ENCODE results near the gene GNAT1.

Gene GNAT1

GRCh38 chr3:50163572-50164455 is 27.6 kb upstream of the GNAT1 start:
- DNase-seq (ENCODE audit: low spot score) = no peak

DNA sequence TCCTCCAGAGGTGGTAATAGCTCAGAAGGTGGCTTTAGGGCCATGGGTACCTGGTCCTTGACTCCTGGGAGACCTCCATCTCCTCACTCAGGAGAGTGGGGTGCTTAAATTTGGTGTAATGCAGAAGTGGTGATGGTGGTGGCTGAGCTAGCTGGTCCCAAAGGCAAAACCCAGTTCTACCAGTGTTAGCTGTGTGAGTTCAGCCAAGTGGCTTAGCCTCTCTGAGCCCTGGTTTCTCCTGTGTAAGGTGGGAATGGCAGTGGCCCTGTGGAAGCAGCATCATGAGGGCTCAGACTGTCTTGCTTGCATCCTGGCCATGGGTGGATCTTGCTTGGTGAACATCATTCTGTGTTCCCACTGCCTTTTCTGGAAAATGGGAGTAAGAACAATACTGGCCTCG is 26.9 kb upstream of the GNAT1 start:
- DNase-seq (ENCODE audit: low spot score) = no peak

DNA sequence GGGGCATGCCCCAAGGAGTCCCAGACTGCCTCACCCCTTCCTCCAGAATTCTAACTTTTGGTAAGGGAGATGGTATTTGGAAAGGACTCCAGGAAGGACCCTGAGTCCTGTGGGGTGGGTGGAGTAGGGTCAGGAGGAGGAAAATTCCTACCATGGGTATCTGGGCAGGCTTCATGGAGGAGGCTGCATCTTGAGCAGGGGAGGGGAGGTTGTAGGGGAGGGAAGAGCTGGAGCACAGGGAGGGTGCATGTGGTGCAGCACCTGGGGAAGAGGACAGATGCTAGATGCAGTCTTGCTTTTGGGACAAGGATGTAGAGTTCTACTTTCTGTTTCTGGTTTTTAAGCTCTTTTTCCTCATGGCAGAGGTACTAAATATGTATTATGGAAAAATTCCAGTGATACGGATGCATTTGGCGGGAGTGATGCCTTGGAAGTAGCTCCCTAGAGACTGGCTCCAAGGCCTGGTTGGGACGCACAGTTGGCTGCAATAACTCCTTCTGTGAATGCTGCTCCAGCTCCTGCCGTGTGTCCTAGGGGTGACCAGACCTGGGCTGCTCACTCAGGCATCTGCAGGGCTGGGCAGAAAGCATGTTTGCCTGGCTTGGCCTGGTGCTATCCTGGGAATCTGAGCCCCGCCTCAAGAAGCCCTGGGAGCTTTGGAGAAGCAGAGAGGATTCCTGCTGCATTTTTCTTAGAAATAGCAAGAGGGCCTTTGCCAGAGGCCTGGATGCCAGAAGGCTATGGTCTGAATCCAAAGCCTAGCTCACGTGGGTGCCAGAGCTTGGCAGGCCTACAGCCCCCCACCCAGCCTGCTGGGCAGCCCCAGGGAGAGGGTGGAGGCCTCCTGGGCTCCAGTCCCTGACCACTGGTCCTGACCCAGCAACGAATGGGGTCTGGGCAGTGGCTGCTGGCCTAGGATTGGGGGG is 26.2 kb upstream of the GNAT1 start:
- no peak for DNase-seq (ENCODE audit: low spot score)

DNA sequence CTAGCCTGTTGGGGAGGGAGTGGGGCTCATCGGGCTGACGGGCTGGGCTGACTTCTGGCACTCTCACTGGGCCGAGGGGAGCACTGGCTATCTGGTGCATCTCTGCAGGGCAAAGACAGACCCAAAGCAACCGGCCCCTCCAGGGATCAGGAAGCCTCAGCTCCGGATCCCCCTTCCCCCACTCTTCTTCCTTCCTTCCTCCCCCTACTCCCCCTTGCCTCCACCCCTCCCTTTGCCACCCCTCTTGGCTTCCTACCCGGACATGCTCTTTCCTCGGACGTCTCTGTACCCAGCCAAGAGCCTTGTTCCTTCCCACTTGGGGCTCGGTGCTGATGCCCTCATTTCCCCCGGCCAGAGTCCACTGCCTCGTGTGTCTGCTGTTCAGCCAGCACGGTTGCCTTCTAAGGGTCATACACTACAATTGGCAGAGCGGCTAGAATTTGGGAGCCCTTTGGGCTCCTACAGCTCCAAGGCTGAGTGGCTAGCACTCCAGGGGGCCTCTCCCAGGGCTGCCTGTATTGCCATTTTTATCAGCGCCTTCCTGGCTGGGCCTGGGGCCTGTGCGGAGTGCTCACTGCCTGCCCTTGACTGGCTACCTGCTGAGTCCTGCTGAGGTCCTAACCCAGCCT is 25.4 kb upstream of the GNAT1 start:
- no peak for DNase-seq (ENCODE audit: low spot score)

DNA sequence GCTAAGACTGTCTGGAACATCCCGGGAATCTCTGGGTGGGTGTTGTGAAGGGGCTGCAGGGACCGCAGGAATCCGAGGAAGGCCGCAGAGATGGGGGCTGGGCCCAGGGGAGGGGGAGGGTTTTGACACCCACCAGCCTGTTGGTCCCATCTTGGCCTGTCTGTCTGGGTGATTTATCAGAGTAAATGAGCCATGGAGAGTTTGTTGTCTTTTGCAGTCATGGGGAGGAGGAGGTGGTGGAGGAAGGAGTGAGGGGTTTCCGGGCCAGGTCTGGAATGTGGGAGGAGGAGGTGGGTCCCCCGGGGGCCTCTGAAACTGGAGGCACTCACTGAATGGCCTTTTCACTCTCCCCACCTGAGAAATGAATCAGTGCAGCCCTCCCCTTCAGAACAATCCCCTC is 24.8 kb upstream of the GNAT1 start:
- no peak for DNase-seq (ENCODE audit: low spot score)

DNA sequence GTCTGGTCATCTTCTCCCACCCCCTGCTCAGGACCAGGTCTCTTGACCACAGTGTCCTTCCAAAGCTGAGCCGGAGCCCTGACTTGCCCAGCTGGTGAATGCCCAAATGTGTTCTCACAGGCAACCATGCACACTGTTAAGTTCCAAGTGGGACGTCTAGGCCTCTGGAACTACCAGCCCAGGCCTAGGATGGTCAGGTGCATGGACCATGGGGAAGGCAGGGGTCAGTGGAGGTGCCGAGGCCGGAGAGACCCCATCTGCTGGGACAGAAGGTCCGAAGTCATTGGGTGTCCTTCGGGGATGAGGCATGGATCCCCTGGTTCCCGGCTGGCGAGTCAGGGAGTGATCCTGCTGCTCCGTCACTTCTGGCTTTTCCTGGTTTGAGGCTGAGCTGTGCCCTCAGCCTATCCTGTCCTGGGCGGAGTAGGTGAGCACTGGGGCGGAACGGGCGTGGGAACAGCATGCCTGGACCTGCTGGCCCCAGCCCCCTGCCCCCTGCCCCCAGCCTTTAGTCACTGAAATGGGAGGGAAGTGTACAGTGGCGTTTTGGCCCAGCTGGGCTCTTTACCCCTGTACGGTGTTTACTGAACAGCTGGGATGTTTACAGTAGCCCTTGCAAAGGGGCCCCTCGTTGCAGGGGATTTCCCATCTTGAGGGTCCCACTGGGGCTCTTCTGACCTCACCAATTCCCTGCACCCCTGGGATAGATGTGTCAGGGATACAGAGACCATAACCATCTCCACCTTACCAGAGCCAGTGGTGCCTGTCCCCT is 24.2 kb upstream of the GNAT1 start:
- no peak for DNase-seq (ENCODE audit: low spot score)

GRCh38 chr3:50167841-50168209 is 23.6 kb upstream of the GNAT1 start:
- DNase-seq (ENCODE audit: low spot score) = no peak

DNA sequence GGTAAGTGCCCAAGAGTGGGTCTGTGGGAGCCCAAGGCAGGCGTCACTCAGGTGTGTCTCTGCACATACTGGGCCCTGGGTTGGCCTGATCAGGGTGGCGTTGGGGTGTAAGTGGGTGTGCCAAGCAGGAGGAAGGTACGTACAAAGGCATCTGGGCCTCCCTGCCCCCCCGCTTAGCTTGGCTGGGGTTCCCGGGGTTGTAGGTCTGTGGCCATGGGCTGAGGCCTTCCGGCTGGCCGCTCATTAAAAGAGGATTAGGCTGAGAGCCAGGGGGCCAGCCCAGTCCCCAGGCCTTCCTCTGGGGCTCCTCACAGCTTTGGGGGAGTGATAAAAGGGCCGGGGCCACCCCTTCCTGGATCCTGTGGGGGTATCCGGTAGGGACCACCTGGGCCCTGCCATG is 23.0 kb upstream of the GNAT1 start:
- no peak for DNase-seq (ENCODE audit: low spot score)

GRCh38 chr3:50168791-50169190 is 22.6 kb upstream of the GNAT1 start:
- DNase-seq (ENCODE audit: low spot score) = no peak

DNA sequence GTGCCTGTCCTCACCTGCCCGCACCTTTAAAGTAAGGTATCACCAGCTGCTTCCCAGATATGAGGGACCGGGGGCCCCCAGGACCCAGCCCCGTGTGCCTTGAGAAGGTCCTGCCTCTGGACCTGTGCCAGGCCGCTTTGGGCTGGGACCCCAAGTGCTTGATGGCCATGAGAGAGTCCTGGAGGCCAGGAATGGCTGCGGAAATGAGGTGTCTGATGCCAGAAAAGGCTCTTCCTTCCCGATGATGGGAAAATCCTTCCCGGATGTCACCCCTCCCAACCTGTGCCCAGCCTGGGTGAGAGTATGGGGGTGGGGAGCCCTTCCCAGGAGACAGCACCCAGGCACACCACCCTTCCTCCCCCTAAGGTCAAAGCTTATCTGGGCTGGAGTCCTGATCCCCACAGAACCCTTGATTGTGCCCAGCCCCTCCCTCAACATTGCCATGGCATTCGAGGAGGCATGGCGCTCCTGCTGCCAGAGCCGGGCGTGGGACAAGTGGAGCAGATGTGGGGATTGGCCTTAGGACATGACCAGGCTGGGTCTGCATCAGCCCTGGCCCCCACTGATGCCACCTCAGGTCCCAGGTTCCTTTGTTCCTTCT is 22.1 kb upstream of the GNAT1 start:
- no peak for DNase-seq (ENCODE audit: low spot score)

GRCh38 chr3:50169858-50170257 is 21.6 kb upstream of the GNAT1 start:
- DNase-seq (ENCODE audit: low spot score) = no peak

- DNase-seq (ENCODE audit: low spot score) = no peak
Measured at GRCh38 chr3:50170689-50171088, 20.7 kb upstream of the GNAT1 start.

DNA sequence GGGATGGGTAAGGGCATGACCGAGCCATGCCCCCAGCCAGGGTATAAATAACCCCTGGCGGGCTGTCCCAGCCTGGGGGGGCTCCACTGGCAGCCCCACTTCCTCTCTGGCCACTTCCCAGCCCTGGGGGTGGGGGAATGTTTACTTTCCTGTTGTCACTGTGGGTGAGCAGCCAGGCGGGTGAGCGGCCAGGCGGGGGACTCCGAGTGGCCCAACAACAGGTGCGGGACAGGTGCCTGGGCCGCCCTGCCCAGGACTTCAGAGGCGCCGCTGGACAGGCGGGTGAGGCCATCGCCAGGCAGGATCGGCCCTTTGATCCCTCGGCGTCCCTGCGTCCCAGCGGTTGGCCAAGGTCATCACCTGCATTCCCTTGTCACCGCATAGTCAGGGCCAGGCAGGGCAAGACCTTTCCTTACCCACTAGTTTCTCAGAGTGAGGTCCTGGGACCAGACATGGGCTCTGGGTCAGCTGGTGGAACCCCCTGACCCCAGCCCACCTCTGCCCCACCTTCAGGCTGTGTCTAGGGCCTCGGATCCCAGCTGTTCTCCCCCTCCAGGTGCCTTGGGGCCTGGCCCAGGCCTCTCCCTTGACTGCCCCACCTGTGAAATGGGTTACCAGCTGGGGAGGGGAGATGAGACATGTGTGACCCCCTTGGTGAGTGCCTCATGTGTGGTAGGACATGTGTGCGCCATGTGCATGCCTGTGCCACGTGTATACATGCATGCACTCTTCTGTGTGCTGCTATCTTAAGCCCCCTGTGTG is 19.7 kb upstream of the GNAT1 start:
- DNase-seq (ENCODE audit: low spot score) = no peak

- no peak for DNase-seq (ENCODE audit: low spot score)
Measured at GRCh38 chr3:50172626-50173220, 18.7 kb upstream of the GNAT1 start.

DNA sequence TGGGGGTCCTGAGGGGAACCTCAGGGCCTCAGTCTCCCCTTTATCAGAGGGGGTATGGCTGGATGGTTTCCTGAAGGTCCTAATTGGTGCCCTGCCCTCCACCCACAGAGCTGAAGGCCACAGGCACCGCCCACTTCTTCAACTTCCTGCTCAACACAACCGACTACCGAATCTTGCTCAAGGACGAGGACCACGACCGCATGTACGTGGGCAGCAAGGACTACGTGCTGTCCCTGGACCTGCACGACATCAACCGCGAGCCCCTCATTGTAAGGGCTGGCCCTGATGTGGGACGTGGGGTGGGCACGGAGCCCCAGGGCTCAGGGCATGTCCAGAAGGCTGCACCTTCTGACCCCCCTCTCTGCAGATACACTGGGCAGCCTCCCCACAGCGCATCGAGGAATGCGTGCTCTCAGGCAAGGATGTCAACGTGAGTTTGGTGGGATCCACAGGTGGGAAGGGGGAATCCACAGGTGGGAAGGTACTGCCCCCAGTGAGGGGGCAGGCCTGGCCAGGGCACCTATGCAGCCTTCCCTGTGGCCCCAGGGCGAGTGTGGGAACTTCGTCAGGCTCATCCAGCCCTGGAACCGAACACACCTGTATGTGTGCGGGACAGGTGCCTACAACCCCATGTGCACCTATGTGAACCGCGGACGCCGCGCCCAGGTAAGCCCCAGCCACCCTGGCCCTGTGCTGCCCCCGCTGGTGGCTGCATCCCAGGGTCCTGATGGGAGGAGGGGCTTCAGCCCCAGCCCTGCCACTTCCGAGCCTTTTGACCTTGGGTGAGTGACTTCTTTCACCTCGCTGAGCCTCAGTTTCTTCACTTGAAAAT is 17.5 kb upstream of the GNAT1 start:
- no peak for DNase-seq (ENCODE audit: low spot score)

DNA sequence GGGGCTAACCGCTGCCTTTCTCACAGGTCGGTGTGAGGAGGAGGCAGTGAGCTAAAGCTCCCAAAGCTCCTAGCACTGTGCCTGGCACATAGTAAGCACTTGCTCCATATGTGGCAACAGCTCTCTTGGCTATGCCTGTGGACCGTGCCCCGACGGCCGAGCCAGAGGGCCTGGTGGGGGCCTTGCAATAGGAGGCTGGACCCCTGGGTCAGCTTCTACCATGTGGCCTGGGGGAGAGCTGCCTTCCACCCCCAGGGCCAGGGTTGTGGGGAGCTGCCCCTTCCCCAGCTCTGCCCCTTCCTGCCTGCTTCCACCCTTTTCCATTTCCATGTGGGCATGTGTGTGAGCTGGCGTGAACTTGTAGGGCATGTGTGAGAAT is 16.9 kb upstream of the GNAT1 start:
- no peak for DNase-seq (ENCODE audit: low spot score)

- peak; percentile 8 for DNase-seq (ENCODE audit: low spot score)
Measured at GRCh38 chr3:50174947-50175524, 16.4 kb upstream of the GNAT1 start.

DNA sequence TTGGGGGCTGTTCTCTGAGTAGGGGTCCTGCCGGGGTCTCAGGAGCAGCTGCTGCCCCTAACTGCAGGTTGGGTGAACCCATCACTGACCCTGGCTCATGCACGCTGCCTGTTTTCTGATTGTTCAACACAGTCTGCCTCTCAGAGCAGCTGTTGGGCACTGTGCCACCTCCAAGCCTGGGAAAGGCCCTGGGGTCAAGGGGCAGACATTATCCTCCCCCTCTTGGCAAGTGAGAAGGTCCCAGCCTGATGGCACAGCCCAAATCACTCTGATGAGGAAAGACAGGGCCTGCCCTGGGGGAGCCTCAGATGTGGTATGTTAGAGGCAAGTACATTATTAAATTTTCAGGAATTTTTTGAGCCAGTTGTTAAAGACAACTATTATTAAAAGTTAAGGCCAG is 14.1 kb upstream of the GNAT1 start:
- DNase-seq (ENCODE audit: low spot score) = no peak

- DNase-seq (ENCODE audit: low spot score) = no peak
Measured at GRCh38 chr3:50179710-50180109, 11.7 kb upstream of the GNAT1 start.
